GM18507 (cell line): ENCODE results near the gene DNAJC4.
A peak's percentile ranks its signal among the peaks of the same experiment; 100 is the strongest.
"Not testable (repeated sequence)": the region's sequence is repeated elsewhere in the genome, so short reads cannot be mapped to it uniquely, and the experiment has no call there.

Experiments
- DNase-seq: peaks from one replicate; pipeline ENCODE4 v3.0.0; 2011; ENCODE audit warnings: low read depth; ENCODE audit not compliant: insufficient read length; ENCODE audit errors: extremely low spot score
- FAIRE-seq: peaks from 2 replicates; lab custom pipeline; 2011; peaks lifted over from hg19 to GRCh38; lab: Jason Lieb, UNC

Gene DNAJC4

GRCh38 chr11:64240435-64241240, 10.3 kb downstream of the DNAJC4 start, which contains the start of gene FKBP2:
Gene FKBP2 (plus strand): TSS chr11:64241095. CDS start chr11:64242388, 1,293 bp downstream.
- peak; percentile 88 for DNase-seq
- FAIRE-seq: peak; percentile 91

GRCh38 chr11:64241241-64241490, 10.8 kb downstream of the DNAJC4 start:
- DNase-seq: peak; percentile 81
- no peak for FAIRE-seq

- FAIRE-seq (no peak), DNase-seq (no peak)
Measured at GRCh38 chr11:64241491-64242374, 11.4 kb downstream of the DNAJC4 start.

- FAIRE-seq (no peak), DNase-seq (no peak)
Measured at GRCh38 chr11:64243236-64243854, 13.0 kb downstream of the DNAJC4 start.

GRCh38 chr11:64244107-64244506, 13.8 kb downstream of the DNAJC4 start:
- no peak for DNase-seq
- no peak for FAIRE-seq

- FAIRE-seq (no peak), DNase-seq (no peak)
Measured at GRCh38 chr11:64244966-64245365, 14.6 kb downstream of the DNAJC4 start.

- no peak for FAIRE-seq
Measured at GRCh38 chr11:64245401-64245796, 15.1 kb downstream of the DNAJC4 start.

GRCh38 chr11:64245797-64246620, 15.7 kb downstream of the DNAJC4 start:
- no peak for FAIRE-seq
- DNase-seq: no peak

More at GRCh38 chr11:64245401-64245796, 15.1 kb downstream of the DNAJC4 start:
- no peak for DNase-seq

GRCh38 chr11:64246621-64246870, 16.2 kb downstream of the DNAJC4 start:
- FAIRE-seq, DNase-seq: not testable (repeated sequence)

GRCh38 chr11:64246871-64247728, 16.8 kb downstream of the DNAJC4 start, which contains the start of gene PPP1R14B:
Gene PPP1R14B (minus strand): TSS chr11:64246943. CDS start chr11:64246673, 270 bp downstream.
- FAIRE-seq (peak; percentile 5), DNase-seq (no peak)

- FAIRE-seq (no peak), DNase-seq (no peak)
Measured at GRCh38 chr11:64247729-64248531, 17.6 kb downstream of the DNAJC4 start.

- FAIRE-seq (no peak), DNase-seq (no peak)
Measured at GRCh38 chr11:64248578-64248977, 18.2 kb downstream of the DNAJC4 start.

- no peak for FAIRE-seq
- DNase-seq: no peak
Measured at GRCh38 chr11:64249038-64249437, 18.7 kb downstream of the DNAJC4 start.

- FAIRE-seq: no peak
- no peak for DNase-seq
Measured at GRCh38 chr11:64249563-64250414, 19.4 kb downstream of the DNAJC4 start.

- FAIRE-seq (no peak), DNase-seq (no peak)
Measured at GRCh38 chr11:64250415-64251015, 20.2 kb downstream of the DNAJC4 start.

GRCh38 chr11:64251016-64251752, 20.8 kb downstream of the DNAJC4 start, which contains the start of gene PLCB3:
Gene PLCB3 (plus strand): TSS chr11:64251530. CDS start chr11:64251650, 120 bp downstream.
- peak; percentile 82 for DNase-seq
- FAIRE-seq: no peak
